ENCODE data around the gene BRINP3.

DNA sequence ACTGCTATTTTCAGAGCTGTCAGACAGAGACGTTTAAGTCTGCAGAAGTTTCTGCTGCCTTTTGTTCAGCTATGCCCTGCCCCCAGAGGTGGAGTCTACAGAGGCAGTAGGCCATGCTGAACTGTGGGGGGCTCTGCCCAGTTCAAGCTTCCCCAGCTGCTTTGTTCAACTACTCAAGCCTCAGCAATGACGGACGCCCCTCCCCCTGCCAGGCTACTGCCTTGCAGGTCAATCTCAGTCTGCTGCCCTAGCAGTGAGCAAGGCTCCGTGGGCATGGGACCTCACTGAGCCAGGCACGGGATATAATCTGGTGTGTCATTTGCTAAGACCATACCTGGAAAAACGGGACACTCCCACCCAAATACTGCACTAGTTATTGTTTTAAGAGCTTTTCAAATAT is 219.7 kb downstream of the BRINP3 start:
- TF ChIP-seq, protein P1, sequence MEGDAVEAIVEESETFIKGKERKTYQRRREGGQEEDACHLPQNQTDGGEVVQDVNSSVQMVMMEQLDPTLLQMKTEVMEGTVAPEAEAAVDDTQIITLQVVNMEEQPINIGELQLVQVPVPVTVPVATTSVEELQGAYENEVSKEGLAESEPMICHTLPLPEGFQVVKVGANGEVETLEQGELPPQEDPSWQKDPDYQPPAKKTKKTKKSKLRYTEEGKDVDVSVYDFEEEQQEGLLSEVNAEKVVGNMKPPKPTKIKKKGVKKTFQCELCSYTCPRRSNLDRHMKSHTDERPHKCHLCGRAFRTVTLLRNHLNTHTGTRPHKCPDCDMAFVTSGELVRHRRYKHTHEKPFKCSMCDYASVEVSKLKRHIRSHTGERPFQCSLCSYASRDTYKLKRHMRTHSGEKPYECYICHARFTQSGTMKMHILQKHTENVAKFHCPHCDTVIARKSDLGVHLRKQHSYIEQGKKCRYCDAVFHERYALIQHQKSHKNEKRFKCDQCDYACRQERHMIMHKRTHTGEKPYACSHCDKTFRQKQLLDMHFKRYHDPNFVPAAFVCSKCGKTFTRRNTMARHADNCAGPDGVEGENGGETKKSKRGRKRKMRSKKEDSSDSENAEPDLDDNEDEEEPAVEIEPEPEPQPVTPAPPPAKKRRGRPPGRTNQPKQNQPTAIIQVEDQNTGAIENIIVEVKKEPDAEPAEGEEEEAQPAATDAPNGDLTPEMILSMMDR (IDR thresholded peaks at IDR 0.05): no peak
- no peak for TF ChIP-seq POLR2A (IDR thresholded peaks at IDR 0.05)

Data from lower leg skin (tissue), 3 donors.